Lower leg skin (tissue), 4 donors: ENCODE results near the gene PDLIM4. TPM values are rescaled to one million over a fixed set of nuclear protein-coding genes. Genes with fewer than 3 reads are reported as not detected.

Experiments
- DNase-seq, 2 donors: peaks; one replicate each; pipeline ENCODE4 v3.0.0-alpha.2; 2019; ENCODE audit warnings: low spot score in 2 of 2
- H3K4me3 ChIP-seq: fragments of 200-600 bp; sonication (generic); 2 replicates; pipeline ENCODE4 v1.5.1; 2017; ENCODE audit warnings: mild to moderate bottlenecking, low read depth; ENCODE audit not compliant: poor library complexity, severe bottlenecking
- POLR2A ChIP-seq, 2 donors: fragments of 450-650 bp; IDR thresholded peaks; one replicate each; pipeline ENCODE4 v1.6.1; 2016 to 2017; ENCODE audit warnings: antibody characterized with exemption in 2 of 2, mild to moderate bottlenecking in 1 of 2, moderate library complexity in 1 of 2
- WGBS, 2 donors: methylation state at CpG; one replicate each; pipeline ENCODE4 v1.1.5; 2018; 5-methylcytosine and 5-hydroxymethylcytosine counted together
- intact Hi-C: fragments of 100-400 bp; cut with DNase I; formaldehyde crosslinking; loops from one replicate; pipeline ENCODE4 v1.15.0; 2023; ENCODE audit warnings: low total_unique reads
- total RNA-seq, 4 donors: library from RNA; depleted of rRNA; stranded (reverse); fragments of >200 nt; gene quantifications; one replicate each; pipeline ENCODE4 v1.1.0, GENCODE V29; 2016
- TF ChIP-seq, protein P1 (sequence below), 3 donors: fragments of 450-650 bp; IDR thresholded peaks; one replicate each; pipeline ENCODE4 v1.5.1; 2016; ENCODE audit warnings: antibody characterized with exemption in 3 of 3, mild to moderate bottlenecking in 3 of 3, moderate library complexity in 2 of 3

The PDLIM4 gene
- total RNA-seq, 4 donors from 2014 or later, result 52.5 to 191 (median 85.9) TPM

DNA sequence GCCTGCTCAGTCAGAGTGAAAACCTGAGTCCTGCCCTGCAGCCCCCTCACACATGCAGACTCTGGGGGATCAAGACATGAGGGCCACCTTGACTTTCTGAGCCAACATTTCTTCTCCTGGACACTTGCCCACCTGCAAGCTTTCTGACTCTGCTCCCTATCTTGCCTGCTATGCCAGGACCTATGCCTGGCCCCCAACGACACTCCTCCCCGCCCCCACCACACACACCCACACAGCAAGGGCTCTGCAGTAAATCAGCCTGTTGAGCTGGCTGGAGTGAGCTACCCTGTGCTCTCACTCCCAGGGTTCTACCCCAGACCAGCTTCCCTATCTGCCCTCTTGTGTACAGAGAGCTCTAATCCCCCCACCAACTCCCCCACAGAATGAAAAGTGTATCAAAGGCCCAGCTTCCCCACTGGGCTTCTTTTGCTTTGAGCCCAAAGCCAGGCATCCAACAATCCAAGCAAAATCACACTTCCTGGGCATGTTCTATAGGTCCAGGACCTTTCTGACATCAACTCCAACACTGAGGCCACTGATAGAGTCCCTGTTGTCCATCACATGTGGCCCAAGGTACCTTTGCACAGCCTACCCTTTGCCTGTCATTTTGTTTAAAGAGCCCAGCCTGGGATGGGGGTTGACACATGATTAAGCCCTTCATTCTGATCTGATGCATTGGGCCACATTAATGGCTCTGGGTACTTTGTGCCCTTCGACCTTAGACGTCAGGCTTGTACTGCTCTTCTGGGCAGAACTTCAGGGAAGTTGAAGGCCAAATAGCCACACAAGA, 7.2 kb downstream of the PDLIM4 start:
- H3K4me3 ChIP-seq, result no peak overlapping the region
- DNase-seq, result peak; percentile 12 to 49
- 58 to 61% methylated on average over 4 of the region's 4 CpGs for WGBS, 2 donors
- TF ChIP-seq, protein P1, sequence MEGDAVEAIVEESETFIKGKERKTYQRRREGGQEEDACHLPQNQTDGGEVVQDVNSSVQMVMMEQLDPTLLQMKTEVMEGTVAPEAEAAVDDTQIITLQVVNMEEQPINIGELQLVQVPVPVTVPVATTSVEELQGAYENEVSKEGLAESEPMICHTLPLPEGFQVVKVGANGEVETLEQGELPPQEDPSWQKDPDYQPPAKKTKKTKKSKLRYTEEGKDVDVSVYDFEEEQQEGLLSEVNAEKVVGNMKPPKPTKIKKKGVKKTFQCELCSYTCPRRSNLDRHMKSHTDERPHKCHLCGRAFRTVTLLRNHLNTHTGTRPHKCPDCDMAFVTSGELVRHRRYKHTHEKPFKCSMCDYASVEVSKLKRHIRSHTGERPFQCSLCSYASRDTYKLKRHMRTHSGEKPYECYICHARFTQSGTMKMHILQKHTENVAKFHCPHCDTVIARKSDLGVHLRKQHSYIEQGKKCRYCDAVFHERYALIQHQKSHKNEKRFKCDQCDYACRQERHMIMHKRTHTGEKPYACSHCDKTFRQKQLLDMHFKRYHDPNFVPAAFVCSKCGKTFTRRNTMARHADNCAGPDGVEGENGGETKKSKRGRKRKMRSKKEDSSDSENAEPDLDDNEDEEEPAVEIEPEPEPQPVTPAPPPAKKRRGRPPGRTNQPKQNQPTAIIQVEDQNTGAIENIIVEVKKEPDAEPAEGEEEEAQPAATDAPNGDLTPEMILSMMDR (IDR thresholded peaks at IDR 0.05), result no peak
- TF ChIP-seq POLR2A (IDR thresholded peaks at IDR 0.05), result no peak
- intact Hi-C loops, result no loop called here

DNA sequence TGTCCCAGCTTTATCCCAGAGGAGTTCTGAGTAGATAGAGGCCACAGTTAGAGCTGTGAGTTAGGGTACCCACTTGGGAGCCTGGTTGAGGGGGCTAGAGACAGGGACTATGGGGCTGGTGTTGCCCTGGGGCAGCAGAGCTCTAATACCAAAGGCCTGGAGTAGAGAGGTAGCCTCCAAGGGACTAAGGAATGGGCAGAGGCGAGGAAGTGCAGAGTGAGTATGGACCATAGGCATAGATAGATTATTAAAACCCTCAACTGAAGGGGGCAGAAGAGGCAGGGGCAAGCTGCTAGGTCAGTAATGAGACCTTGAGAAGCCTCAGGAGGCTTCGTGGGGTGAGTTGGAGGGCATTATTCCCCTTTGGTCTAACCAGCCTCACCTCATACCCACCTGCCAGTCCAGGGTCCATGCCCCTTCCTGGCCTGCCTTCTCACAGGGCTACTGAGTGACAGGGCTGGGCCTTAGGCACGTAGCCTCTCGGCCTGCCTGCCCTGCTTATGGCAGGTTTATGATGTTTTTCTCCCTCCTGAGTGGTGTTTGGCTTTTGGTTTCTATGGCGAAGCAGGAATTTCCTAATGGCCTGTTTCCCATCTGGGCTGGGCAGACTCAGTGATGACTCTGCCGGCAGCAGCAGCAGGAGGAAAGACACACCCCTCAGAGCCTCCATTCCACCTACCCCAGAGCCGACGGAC, 8.0 kb downstream of the PDLIM4 start:
- 22 to 33% methylated on average over 8 of the region's 8 CpGs for WGBS, 2 donors
- peak; percentile 52 to 89 for DNase-seq
- intact Hi-C loops, result no loop called here
- no peak overlapping the region for H3K4me3 ChIP-seq
- TF ChIP-seq POLR2A (IDR thresholded peaks at IDR 0.05), result no peak
- TF ChIP-seq, protein P1 (IDR thresholded peaks at IDR 0.05), result no peak

- WGBS, 2 donors, result 42 to 68% methylated on average over 6 of the region's 7 CpGs
Observed at GRCh38 chr5:132266031-132266835, 8.7 kb downstream of the PDLIM4 start.

DNA sequence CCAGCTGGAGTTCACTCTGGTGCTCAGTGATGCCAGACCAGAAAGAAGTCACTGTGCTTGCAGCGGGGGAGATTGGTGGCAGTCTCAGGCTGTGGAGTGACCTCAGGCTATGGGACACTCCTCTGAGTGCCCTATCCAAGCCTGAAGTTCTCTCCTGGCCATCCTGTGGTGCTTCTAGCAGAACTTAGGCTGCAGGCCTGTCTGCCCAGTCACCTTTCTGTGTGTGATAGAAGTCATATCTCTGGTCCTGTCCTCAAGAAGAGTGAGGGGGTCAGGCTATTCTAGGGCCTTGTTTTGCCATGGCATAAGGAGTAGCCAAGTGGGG, 9.3 kb downstream of the PDLIM4 start:
- intact Hi-C loops, result no loop called here
- WGBS, 2 donors, result 100% methylated on average over 1 of the region's 1 CpG
- TF ChIP-seq, protein P1 (IDR thresholded peaks at IDR 0.05), result no peak
- TF ChIP-seq POLR2A (IDR thresholded peaks at IDR 0.05), result no peak
- DNase-seq, result no peak
- H3K4me3 ChIP-seq, result no peak overlapping the region

More at GRCh38 chr5:132266031-132266835, 8.7 kb downstream of the PDLIM4 start:
- TF ChIP-seq POLR2A (IDR thresholded peaks at IDR 0.05), result no peak
- TF ChIP-seq, protein P1 (IDR thresholded peaks at IDR 0.05), result no peak
- peak; percentile 15 to 84 for DNase-seq
- no peak overlapping the region for H3K4me3 ChIP-seq
- intact Hi-C loops, result no loop called here

- TF ChIP-seq, protein P1 (IDR thresholded peaks at IDR 0.05), result no peak
- no peak for TF ChIP-seq POLR2A (IDR thresholded peaks at IDR 0.05)
- no peak overlapping the region for H3K4me3 ChIP-seq
- peak; percentile 12 to 69 for DNase-seq
- intact Hi-C loops, result no loop called here
Observed at GRCh38 chr5:132267166-132267739, 9.8 kb downstream of the PDLIM4 start.
